GM23338 (cell line): ENCODE results near the gene ADD3. TPM values are rescaled to one million over a fixed set of nuclear protein-coding genes. Genes with fewer than 3 reads are reported as not detected.
A peak's percentile ranks its signal among the peaks of the same experiment; 100 is the strongest.

Experiments used
- ATAC-seq: fragments of 200-7000 bp; cut with Tn5 transposase; 3 replicates; pipeline ENCODE4 v1.9.1; 2020
- DNase-seq: peaks from one replicate; pipeline ENCODE4 v3.0.0-alpha.2; 2015; ENCODE audit warnings: low spot score
- H2AFZ ChIP-seq: fragments of 200-600 bp; sonication (generic); 2 replicates; pipeline ENCODE4 v1.8.0; 2016; ENCODE audit warnings: antibody characterized with exemption, mild to moderate bottlenecking, moderate library complexity
- H3F3A ChIP-seq: fragments of 200-600 bp; sonication (generic); replicated peaks from 2 replicates; pipeline ENCODE4 v1.8.0; 2017; ENCODE audit warnings: antibody characterized with exemption, mixed run types, low read depth
- H3K27ac ChIP-seq: fragments of 200-600 bp; sonication (generic); 2 replicates; pipeline ENCODE4 v1.6.1; 2016; ENCODE audit warnings: low read depth
- H3K27me3 ChIP-seq: fragments of 200-600 bp; sonication (generic); 2 replicates; pipeline ENCODE4 v1.8.0; 2016; ENCODE audit warnings: mild to moderate bottlenecking, mixed run types, moderate library complexity; ENCODE audit not compliant: insufficient read depth
- H3K36me3 ChIP-seq: fragments of 200-600 bp; sonication (generic); 2 replicates; pipeline ENCODE4 v1.8.0; 2016; ENCODE audit warnings: mild to moderate bottlenecking; ENCODE audit not compliant: insufficient read depth
- H3K4me1 ChIP-seq: fragments of 200-600 bp; sonication (generic); 2 replicates; pipeline ENCODE4 v1.8.0; 2016; ENCODE audit warnings: mild to moderate bottlenecking, moderate library complexity; ENCODE audit not compliant: insufficient read depth
- H3K4me2 ChIP-seq: fragments of 200-600 bp; sonication (generic); 2 replicates; pipeline ENCODE4 v1.7.1; 2017; ENCODE audit warnings: mixed run types
- H3K4me3 ChIP-seq: fragments of 200-600 bp; sonication (generic); 2 replicates; pipeline ENCODE4 v1.6.1; 2016; ENCODE audit warnings: mixed run types
- H3K79me2 ChIP-seq: fragments of 200-600 bp; sonication (generic); replicated peaks from 2 replicates; pipeline ENCODE4 v1.8.0; 2017; ENCODE audit warnings: mild to moderate bottlenecking; ENCODE audit not compliant: insufficient read depth
- H3K9me2 ChIP-seq: fragments of 200-600 bp; sonication (generic); 2 replicates; pipeline ENCODE4 v1.8.0; 2017; ENCODE audit not compliant: insufficient read depth
- H4K20me1 ChIP-seq: fragments of 200-600 bp; sonication (generic); replicated peaks from 2 replicates; pipeline ENCODE4 v1.8.0; 2017; ENCODE audit warnings: mild to moderate bottlenecking; ENCODE audit not compliant: insufficient read depth
- H3K27ac Mint-ChIP-seq: 2 replicates; pipeline ENCODE4 v1.8.0; 2020; ENCODE audit warnings: inconsistent platforms, mild to moderate bottlenecking, moderate library complexity, mixed read lengths
- H3K27me3 Mint-ChIP-seq: 3 replicates; pipeline ENCODE4 v1.8.0; 2022; ENCODE audit warnings: low read depth, mild to moderate bottlenecking, moderate library complexity, mixed read lengths, inconsistent platforms; ENCODE audit not compliant: insufficient read depth, poor library complexity
- H3K36me3 Mint-ChIP-seq: 3 replicates; pipeline ENCODE4 v1.8.0; 2021; ENCODE audit warnings: low read depth, mild to moderate bottlenecking, inconsistent platforms, moderate library complexity, mixed read lengths
- H3K4me1 Mint-ChIP-seq: 3 replicates; pipeline ENCODE4 v1.8.0; 2020; ENCODE audit warnings: mild to moderate bottlenecking, inconsistent platforms, mixed read lengths
- H3K4me3 Mint-ChIP-seq: 3 replicates; pipeline ENCODE4 v1.8.0; 2021; ENCODE audit warnings: moderate library complexity, mild to moderate bottlenecking, inconsistent platforms, mixed read lengths
- H3K9me3 Mint-ChIP-seq: 3 replicates; pipeline ENCODE4 v1.8.0; 2020; ENCODE audit warnings: moderate library complexity, mild to moderate bottlenecking, inconsistent platforms, mixed read lengths
- CREB1 ChIP-seq: fragments of 250-450 bp; sonication (Bioruptor Pico); IDR thresholded peaks from 2 replicates; pipeline ENCODE4 v1.5.0; 2020; ENCODE audit warnings: low read depth, mild to moderate bottlenecking, moderate library complexity
- EZH2 ChIP-seq: fragments of 200-600 bp; sonication (generic); IDR thresholded peaks from one replicate; pipeline ENCODE4 v1.8.0; 2017; ENCODE audit warnings: antibody characterized with exemption, mild to moderate bottlenecking, low read depth; ENCODE audit not compliant: unreplicated experiment
- EZH2phosphoT487 ChIP-seq: fragments of 200-600 bp; sonication (generic); IDR thresholded peaks from one replicate; pipeline ENCODE4 v1.8.1; 2018; ENCODE audit warnings: antibody characterized with exemption; ENCODE audit not compliant: unreplicated experiment
- JUNB ChIP-seq: IDR thresholded peaks from one replicate; pipeline ENCODE4 v1.6.1; 2016; ENCODE audit warnings: antibody characterized with exemption; ENCODE audit not compliant: unreplicated experiment
- NANOG ChIP-seq: IDR thresholded peaks from 2 replicates; pipeline ENCODE4 v1.6.1; 2016; ENCODE audit warnings: antibody characterized with exemption, borderline replicate concordance
- POLR2AphosphoS5 ChIP-seq: IDR thresholded peaks from 2 replicates; pipeline ENCODE4 v1.6.1; 2016; ENCODE audit warnings: antibody characterized with exemption, low read depth
- STAT1 ChIP-seq: IDR thresholded peaks from one replicate; pipeline ENCODE4 v1.6.1; 2016; ENCODE audit warnings: antibody characterized with exemption; ENCODE audit not compliant: unreplicated experiment
- ZNF114 ChIP-seq: fragments of 250-450 bp; sonication (Bioruptor Pico); IDR thresholded peaks from 2 replicates; pipeline ENCODE4 v1.5.0; 2020; ENCODE audit warnings: mild to moderate bottlenecking, moderate library complexity
- ZNF331 ChIP-seq: fragments of 250-450 bp; sonication (Bioruptor Pico); IDR thresholded peaks from 2 replicates; pipeline ENCODE4 v1.5.0; 2020; ENCODE audit warnings: low read depth, mild to moderate bottlenecking, moderate library complexity
- polyA plus RNA-seq: library from polyadenylated mRNA; unstranded; fragments of >200 nt; fragmentation: Nextera tagmentation; extraction: Ambion mirVana; gene quantifications from 2 replicates; pipeline ENCODE4 v1.2.1, GENCODE V29; 2016
- total RNA-seq: library from RNA; depleted of rRNA; stranded (reverse); fragments of >200 nt; shearing (Covaris generic); gene quantifications from 2 replicates; pipeline ENCODE4 v1.2.3, GENCODE V29; 2014
- TF ChIP-seq, protein P1 (sequence below): fragments of 250-450 bp; sonication (Bioruptor Pico); IDR thresholded peaks from 2 replicates; pipeline ENCODE4 v1.5.0; 2020; ENCODE audit warnings: mild to moderate bottlenecking, moderate library complexity
- TF ChIP-seq, protein P2 (sequence below): IDR thresholded peaks from one replicate; pipeline ENCODE4 v1.6.1; 2018; ENCODE audit warnings: antibody characterized with exemption; ENCODE audit not compliant: unreplicated experiment
- TF ChIP-seq, protein P3 (sequence below), 2 experiments: fragments of 200-600 bp in 1 of 2; sonication (generic) in 1 of 2; conservative IDR thresholded peaks; 2 replicates each; pipeline versions ENCODE4 v1.5.1 to v1.6.1; 2016 to 2017; ENCODE audit warnings: antibody characterized with exemption in 2 of 2, low read depth in 2 of 2, mild to moderate bottlenecking in 2 of 2, moderate library complexity in 1 of 2
- TF ChIP-seq, protein P4 (sequence below): IDR thresholded peaks from 2 replicates; pipeline ENCODE4 v1.6.1; 2016; ENCODE audit warnings: antibody characterized with exemption

ADD3 gene
- total and polyA plus RNA-seq, 2 experiments from 2014 or later, result 68.5 to 767 TPM

DNA sequence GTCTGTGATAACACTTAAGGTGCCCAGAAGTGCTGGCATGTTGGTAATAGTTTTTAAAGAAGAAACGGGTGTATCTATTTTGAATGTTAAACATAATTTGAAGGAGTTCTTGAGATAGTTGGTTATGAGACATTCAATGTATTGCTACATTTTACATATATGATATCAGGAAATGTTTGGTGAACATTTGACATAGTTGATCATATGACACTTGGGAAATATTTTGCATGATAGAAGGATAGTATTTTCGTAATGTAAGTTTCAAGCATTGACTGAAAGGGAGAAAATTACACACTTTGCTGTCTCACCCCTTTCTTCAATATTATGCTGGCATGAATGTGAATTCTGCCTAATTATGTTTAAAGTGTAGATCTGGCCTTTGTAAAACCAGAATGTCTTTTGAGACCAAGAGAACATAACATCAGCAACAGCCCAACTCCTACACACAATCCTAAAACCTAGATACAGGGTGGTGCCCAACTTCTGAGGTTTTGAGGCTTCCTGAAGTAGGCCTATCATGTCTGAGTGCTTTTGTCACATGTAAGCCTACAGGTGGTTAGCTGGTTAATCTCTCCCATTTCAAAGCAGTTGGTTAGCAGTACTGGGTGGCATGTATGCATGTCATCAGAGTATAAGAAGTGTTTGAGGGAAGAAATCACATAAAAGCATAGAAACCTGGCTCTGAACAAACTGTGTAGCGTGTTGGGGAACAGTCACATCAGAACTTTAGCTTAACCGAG, 2.1 kb downstream of the ADD3 start:
- TF ChIP-seq EZH2phosphoT487 (no peak), NANOG (no peak), ZNF331 (CRISPR knock-in tag) (no peak), JUNB (no peak), ZNF114 (CRISPR knock-in tag) (no peak), STAT1 (no peak), CREB1 (CRISPR knock-in tag) (no peak), EZH2 (no peak), POLR2AphosphoS5 (no peak)
- TF ChIP-seq, protein P1, sequence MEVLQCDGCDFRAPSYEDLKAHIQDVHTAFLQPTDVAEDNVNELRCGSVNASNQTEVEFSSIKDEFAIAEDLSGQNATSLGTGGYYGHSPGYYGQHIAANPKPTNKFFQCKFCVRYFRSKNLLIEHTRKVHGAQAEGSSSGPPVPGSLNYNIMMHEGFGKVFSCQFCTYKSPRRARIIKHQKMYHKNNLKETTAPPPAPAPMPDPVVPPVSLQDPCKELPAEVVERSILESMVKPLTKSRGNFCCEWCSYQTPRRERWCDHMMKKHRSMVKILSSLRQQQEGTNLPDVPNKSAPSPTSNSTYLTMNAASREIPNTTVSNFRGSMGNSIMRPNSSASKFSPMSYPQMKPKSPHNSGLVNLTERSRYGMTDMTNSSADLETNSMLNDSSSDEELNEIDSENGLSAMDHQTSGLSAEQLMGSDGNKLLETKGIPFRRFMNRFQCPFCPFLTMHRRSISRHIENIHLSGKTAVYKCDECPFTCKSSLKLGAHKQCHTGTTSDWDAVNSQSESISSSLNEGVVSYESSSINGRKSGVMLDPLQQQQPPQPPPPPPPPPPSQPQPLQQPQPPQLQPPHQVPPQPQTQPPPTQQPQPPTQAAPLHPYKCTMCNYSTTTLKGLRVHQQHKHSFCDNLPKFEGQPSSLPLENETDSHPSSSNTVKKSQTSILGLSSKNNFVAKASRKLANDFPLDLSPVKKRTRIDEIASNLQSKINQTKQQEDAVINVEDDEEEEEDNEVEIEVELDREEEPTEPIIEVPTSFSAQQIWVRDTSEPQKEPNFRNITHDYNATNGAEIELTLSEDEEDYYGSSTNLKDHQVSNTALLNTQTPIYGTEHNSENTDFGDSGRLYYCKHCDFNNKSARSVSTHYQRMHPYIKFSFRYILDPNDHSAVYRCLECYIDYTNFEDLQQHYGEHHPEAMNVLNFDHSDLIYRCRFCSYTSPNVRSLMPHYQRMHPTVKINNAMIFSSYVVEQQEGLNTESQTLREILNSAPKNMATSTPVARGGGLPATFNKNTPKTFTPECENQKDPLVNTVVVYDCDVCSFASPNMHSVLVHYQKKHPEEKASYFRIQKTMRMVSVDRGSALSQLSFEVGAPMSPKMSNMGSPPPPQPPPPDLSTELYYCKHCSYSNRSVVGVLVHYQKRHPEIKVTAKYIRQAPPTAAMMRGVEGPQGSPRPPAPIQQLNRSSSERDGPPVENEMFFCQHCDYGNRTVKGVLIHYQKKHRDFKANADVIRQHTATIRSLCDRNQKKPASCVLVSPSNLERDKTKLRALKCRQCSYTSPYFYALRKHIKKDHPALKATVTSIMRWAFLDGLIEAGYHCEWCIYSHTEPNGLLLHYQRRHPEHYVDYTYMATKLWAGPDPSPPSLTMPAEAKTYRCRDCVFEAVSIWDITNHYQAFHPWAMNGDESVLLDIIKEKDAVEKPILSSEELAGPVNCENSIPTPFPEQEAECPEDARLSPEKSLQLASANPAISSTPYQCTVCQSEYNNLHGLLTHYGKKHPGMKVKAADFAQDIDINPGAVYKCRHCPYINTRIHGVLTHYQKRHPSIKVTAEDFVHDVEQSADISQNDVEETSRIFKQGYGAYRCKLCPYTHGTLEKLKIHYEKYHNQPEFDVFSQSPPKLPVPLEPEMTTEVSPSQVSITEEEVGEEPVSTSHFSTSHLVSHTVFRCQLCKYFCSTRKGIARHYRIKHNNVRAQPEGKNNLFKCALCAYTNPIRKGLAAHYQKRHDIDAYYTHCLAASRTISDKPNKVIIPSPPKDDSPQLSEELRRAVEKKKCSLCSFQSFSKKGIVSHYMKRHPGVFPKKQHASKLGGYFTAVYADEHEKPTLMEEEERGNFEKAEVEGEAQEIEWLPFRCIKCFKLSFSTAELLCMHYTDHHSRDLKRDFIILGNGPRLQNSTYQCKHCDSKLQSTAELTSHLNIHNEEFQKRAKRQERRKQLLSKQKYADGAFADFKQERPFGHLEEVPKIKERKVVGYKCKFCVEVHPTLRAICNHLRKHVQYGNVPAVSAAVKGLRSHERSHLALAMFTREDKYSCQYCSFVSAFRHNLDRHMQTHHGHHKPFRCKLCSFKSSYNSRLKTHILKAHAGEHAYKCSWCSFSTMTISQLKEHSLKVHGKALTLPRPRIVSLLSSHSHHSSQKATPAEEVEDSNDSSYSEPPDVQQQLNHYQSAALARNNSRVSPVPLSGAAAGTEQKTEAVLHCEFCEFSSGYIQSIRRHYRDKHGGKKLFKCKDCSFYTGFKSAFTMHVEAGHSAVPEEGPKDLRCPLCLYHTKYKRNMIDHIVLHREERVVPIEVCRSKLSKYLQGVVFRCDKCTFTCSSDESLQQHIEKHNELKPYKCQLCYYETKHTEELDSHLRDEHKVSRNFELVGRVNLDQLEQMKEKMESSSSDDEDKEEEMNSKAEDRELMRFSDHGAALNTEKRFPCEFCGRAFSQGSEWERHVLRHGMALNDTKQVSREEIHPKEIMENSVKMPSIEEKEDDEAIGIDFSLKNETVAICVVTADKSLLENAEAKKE (CRISPR knock-in tag), result no peak
- TF ChIP-seq, protein P2, sequence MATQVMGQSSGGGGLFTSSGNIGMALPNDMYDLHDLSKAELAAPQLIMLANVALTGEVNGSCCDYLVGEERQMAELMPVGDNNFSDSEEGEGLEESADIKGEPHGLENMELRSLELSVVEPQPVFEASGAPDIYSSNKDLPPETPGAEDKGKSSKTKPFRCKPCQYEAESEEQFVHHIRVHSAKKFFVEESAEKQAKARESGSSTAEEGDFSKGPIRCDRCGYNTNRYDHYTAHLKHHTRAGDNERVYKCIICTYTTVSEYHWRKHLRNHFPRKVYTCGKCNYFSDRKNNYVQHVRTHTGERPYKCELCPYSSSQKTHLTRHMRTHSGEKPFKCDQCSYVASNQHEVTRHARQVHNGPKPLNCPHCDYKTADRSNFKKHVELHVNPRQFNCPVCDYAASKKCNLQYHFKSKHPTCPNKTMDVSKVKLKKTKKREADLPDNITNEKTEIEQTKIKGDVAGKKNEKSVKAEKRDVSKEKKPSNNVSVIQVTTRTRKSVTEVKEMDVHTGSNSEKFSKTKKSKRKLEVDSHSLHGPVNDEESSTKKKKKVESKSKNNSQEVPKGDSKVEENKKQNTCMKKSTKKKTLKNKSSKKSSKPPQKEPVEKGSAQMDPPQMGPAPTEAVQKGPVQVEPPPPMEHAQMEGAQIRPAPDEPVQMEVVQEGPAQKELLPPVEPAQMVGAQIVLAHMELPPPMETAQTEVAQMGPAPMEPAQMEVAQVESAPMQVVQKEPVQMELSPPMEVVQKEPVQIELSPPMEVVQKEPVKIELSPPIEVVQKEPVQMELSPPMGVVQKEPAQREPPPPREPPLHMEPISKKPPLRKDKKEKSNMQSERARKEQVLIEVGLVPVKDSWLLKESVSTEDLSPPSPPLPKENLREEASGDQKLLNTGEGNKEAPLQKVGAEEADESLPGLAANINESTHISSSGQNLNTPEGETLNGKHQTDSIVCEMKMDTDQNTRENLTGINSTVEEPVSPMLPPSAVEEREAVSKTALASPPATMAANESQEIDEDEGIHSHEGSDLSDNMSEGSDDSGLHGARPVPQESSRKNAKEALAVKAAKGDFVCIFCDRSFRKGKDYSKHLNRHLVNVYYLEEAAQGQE, result no peak
- TF ChIP-seq, protein P3, sequence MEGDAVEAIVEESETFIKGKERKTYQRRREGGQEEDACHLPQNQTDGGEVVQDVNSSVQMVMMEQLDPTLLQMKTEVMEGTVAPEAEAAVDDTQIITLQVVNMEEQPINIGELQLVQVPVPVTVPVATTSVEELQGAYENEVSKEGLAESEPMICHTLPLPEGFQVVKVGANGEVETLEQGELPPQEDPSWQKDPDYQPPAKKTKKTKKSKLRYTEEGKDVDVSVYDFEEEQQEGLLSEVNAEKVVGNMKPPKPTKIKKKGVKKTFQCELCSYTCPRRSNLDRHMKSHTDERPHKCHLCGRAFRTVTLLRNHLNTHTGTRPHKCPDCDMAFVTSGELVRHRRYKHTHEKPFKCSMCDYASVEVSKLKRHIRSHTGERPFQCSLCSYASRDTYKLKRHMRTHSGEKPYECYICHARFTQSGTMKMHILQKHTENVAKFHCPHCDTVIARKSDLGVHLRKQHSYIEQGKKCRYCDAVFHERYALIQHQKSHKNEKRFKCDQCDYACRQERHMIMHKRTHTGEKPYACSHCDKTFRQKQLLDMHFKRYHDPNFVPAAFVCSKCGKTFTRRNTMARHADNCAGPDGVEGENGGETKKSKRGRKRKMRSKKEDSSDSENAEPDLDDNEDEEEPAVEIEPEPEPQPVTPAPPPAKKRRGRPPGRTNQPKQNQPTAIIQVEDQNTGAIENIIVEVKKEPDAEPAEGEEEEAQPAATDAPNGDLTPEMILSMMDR (conservative IDR thresholded peaks at IDR 0.05; ENCODE audit: low read depth in 2 of 2), result no peak
- TF ChIP-seq, protein P4, sequence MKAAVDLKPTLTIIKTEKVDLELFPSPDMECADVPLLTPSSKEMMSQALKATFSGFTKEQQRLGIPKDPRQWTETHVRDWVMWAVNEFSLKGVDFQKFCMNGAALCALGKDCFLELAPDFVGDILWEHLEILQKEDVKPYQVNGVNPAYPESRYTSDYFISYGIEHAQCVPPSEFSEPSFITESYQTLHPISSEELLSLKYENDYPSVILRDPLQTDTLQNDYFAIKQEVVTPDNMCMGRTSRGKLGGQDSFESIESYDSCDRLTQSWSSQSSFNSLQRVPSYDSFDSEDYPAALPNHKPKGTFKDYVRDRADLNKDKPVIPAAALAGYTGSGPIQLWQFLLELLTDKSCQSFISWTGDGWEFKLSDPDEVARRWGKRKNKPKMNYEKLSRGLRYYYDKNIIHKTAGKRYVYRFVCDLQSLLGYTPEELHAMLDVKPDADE, result no peak
- H2AFZ ChIP-seq, result no peak overlapping the region
- peaks cover 61% of the 10 kb centered on the region for H3K4me1 ChIP-seq
- H3K9me3 Mint-ChIP-seq, result no peaks in the 10 kb centered on the region
- peaks cover 65% of the 10 kb centered on the region for H3K79me2 ChIP-seq
- H3K4me3 Mint-ChIP-seq, result no peak overlapping the region; the same call in 1 of the 3 replicates
- H4K20me1 ChIP-seq, result 0 out of 2 replicates have a peak, but pooled peaks cover 6% of the 10 kb centered on the region
- H3F3A ChIP-seq, result no peaks in the 10 kb centered on the region
- peak overlapping the region; percentile 83 for H3K4me2 ChIP-seq
- no peaks in the 10 kb centered on the region for H3K9me2 ChIP-seq
- H3K27me3 ChIP-seq, result peaks cover 11% of the 10 kb centered on the region
- ATAC-seq, result no peak
- H3K27me3 Mint-ChIP-seq, result peaks cover 4% of the 10 kb centered on the region
- DNase-seq, result no peak
- no peak overlapping the region for H3K27ac ChIP-seq
- peaks cover 53% of the 10 kb centered on the region for H3K4me1 Mint-ChIP-seq
- no peaks in the 10 kb centered on the region for H3K36me3 ChIP-seq
- H3K36me3 Mint-ChIP-seq, result no peaks in the 10 kb centered on the region
- peak overlapping the region; percentile 63 for H3K4me3 ChIP-seq
- H3K27ac Mint-ChIP-seq, result no peak overlapping the region
